Measurements from ENCODE around the gene ESYT3.
"Not testable (repeated sequence)": the region's sequence is repeated elsewhere in the genome, so short reads cannot be mapped to it uniquely, and the experiment has no call there.

ESYT3 gene

DNA sequence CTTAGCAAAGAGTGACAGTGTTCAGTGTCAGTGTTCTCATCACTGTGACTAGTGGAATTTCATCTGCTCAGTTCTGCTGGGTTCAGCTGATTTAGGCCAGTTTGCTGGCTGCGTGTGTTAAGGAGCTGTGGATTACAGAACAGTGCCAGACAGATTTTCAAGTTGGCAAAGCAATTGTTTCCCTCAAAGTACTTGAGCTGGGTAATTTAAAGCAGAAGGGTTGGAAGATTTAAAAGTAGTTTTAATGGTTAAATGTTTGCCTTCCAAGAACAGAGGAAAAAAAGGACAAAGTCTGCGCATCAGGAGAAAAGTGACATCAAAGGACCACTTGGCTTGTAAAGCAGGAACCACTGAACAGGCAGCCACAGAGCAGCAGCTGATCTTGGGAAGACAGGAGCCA, 8.7 kb downstream of the ESYT3 start:
- no peak for TF ChIP-seq ZNF274 (IDR thresholded peaks at IDR 0.05; ENCODE audit: low read depth, low read length)
- no peak overlapping the region for H3K4me3 ChIP-seq (ENCODE audit: low read length)

- H3K4me3 ChIP-seq (ENCODE audit: low read length): no peak overlapping the region
- TF ChIP-seq ZNF274 (IDR thresholded peaks at IDR 0.05; ENCODE audit: low read depth, low read length): no peak
Observed at GRCh38 chr3:138443521-138444503, 9.4 kb downstream of the ESYT3 start.

DNA sequence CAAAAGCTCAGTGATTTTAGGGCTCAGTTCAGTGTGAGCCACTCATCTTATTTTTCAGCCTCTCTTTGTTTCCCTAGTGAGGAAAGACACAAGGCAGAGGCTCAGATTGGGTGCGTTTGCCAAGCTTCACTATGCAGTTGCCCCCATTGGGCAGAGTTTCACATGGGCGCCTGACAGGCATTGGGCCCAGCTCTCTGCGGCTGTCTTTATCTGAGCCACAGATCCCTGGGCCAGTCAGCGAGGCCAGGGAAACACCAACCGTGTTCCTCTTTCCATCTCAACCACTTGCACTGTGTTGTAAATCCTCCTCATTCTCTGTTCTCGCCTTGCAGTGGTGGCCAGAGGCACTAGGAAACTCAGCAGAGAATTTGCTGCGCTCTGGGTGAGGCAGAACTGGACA, 10.8 kb downstream of the ESYT3 start:
- H3K4me3 ChIP-seq (ENCODE audit: low read length): no peak overlapping the region
- no peak for TF ChIP-seq ZNF274 (IDR thresholded peaks at IDR 0.05; ENCODE audit: low read depth, low read length)

- H3K4me3 ChIP-seq (ENCODE audit: low read length): no peak overlapping the region
- TF ChIP-seq ZNF274 (IDR thresholded peaks at IDR 0.05; ENCODE audit: low read depth, low read length): no peak
Observed at GRCh38 chr3:138445654-138446053, 11.2 kb downstream of the ESYT3 start.

DNA sequence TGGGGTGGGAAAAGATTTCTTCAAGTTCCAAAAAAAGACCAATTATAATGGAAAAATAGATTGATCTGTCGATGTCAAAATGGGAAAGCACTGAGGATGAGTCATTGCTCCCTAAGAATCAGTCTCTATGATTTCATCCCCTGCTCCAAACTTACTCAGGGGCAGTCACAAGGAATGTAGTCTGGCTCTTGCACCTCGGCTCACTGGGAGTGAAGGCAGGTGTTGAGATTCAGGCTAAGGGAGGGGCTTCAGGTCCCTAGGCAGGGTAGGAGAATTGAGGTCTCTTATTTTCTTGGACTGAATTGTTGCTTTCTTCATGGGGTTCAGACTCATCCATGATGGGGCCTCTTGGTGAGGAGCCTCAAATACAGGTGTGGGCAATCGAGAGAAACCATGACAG, 14.2 kb downstream of the ESYT3 start:
- no peak for TF ChIP-seq ZNF274 (IDR thresholded peaks at IDR 0.05; ENCODE audit: low read depth, low read length)
- no peak overlapping the region for H3K4me3 ChIP-seq (ENCODE audit: low read length)

DNA sequence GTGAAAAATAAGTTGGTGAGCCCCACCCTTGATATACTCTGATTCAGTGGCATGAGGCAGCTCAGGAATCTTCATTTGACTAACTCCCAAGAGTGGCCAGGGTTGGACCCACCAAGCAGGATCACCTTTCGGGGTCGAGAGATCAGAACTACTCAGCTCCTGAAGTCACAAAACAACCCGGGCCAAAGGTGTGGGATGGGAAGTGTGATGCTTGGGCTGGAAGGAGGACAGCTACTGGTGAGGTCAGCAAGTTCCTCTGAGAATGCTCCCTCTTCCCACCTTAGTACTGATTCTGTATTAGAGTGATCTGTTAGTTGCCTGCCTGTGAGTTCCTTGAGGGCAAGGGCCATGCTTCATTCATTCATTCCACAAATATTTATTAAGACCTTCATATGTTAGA, 15.1 kb downstream of the ESYT3 start:
- no peak overlapping the region for H3K4me3 ChIP-seq (ENCODE audit: low read length)
- no peak for TF ChIP-seq ZNF274 (IDR thresholded peaks at IDR 0.05; ENCODE audit: low read depth, low read length)

DNA sequence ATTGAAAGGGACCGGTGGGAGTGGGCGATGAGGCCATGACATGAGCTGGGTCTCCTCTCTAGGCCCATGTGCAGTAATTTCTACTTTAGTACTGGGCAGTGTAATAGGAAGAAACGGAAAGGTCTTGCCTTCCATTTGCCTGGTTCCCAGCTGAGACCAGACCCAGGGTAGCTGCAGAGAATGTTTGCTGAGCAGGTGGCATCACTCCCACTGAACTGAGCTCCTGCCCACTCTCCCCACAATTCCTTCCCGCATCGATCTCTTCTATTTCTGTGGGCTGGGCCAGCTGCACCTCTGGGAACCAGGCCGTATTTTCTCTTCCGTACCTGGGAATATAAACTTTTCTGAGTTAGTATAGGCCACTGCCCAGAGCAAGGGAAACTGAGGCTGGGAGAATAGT, 15.8 kb downstream of the ESYT3 start:
- TF ChIP-seq ZNF274 (IDR thresholded peaks at IDR 0.05; ENCODE audit: low read depth, low read length): no peak
- no peak overlapping the region for H3K4me3 ChIP-seq (ENCODE audit: low read length)

DNA sequence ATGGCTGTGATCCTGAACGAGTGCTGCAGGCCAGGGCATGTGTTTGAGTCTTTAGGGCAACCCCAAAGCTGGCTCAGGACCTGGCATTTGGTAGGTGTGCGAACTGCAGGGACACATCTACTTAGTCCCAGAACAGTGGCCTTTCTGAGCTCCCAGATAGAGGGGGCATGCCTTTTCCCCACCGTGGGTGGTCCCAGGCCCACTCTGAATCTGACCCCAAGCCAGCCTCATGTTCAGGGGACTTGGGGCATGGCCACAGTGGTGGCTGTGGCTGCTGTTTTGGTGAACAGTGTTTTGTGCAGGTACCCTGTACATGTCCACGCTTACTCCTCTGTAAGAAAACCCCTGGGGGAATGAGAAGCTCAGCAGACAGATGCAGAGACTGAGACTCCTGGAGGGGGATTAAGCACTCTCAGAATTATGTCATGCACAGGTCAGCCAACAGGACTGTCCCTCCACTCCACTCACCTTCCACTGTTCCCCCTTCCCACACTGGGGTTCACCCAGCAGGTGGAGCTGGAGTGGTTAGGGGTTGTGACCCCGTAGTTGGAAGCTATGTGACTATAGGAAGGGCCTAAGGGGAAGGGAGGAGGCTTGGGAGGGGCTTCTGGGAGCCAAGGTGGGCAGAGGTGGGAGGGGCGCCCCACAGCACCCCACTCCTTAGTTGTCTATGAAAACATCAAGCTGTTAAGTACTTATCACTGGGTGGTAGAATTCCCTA, 16.4 kb downstream of the ESYT3 start:
- no peak overlapping the region for H3K4me3 ChIP-seq (ENCODE audit: low read length)
- no peak for TF ChIP-seq ZNF274 (IDR thresholded peaks at IDR 0.05; ENCODE audit: low read depth, low read length)

- TF ChIP-seq ZNF274 (IDR thresholded peaks at IDR 0.05; ENCODE audit: low read depth, low read length): no peak
- H3K4me3 ChIP-seq (ENCODE audit: low read length): no peak overlapping the region
Observed at GRCh38 chr3:138451595-138452162, 17.3 kb downstream of the ESYT3 start.

- TF ChIP-seq ZNF274 (IDR thresholded peaks at IDR 0.05; ENCODE audit: low read depth, low read length): no peak
- no peak overlapping the region for H3K4me3 ChIP-seq (ENCODE audit: low read length)
Observed at GRCh38 chr3:138452436-138452835, 18.0 kb downstream of the ESYT3 start.

- not testable (repeated sequence) for H3K4me3 ChIP-seq (ENCODE audit: low read length)
Observed at GRCh38 chr3:138453940-138454339, 19.5 kb downstream of the ESYT3 start.

DNA sequence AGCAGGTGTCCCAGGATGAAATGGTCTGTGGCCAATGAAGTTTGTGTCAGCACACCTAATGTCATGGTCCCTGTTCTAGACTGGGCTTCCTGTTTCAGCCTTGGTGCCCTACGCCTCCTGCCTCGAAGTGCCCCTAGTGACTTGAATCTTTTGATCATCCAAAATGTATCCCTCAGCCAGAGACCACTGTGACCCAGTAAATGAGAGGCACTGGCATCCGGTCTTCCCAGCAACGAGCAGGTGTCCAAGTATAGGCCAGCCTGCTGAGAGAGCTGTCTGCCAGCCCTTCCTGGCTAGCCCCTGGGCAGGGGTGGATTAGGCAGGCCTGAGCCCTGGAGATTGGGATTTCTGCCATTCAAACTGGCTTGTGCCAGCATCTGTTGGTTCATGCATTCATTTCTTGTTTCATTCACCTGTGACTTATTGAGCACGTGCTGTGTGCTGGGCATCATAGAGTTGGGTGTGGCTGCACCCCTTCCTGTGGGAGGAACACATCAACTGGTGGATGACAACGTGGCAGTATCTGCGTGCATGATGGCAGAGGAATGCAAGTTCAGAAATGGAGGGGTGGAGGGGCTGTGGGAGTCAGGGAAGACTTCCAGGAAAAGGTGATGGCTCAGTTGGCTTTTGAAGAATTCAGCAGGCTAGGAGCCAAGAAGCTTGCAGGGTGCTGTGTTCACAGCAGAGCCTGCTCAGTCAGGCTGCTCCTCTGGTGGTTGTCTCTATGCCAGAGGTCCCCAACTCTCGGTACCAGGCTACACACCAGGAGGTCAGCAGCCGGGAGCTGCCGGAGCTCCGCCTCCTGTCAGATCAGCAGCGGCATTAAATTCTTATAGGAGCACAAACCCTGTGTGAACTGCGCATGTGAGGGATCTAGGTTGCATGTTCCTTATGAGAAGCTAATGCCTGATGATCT, 21.6 kb downstream of the ESYT3 start:
- TF ChIP-seq ZNF274 (IDR thresholded peaks at IDR 0.05; ENCODE audit: low read depth, low read length): no peak
- H3K4me3 ChIP-seq (ENCODE audit: low read length): no peak overlapping the region

DNA sequence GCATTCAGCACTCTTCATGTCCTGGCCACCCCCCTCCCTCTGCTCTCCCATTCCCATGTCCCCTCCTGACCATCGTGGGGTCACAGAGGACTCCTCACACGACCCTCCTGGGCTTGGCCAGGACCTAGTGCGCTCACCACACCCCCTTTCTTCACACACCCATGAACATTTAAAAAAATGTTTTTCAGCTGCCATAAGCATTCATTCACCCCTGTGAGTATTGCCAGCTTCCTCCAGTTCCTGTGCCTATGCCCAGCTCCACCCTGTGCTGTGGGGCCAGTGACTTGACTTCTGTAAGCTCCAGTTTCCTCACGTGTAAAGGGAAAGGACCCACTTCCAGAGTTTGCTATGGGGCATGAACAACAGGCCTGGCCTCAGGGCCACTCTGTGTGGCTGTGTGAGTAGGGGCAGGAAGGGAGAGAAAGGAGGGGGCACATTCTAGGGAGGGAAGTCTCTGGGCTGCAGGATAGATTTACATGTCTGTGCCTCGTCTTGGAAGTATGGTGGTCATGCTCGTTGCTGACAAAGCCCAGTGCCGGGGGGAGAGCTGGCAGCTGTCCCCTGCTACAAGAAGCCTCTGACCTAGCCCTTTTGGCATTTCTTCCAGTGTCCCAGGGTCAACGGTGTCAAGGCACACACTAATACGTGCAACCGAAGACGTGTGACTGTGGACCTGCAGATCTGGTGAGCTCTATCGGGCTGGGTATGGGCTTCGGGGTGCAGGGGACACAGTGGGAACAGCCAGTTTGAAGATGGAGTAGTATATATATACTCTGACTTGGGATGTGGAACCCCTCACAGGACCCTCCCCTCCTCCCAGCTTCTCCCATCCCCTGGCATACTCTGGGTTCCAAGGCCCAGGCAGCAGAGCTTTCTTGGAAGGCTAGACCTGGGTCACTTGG, 22.8 kb downstream of the ESYT3 start:
- TF ChIP-seq ZNF274 (IDR thresholded peaks at IDR 0.05; ENCODE audit: low read depth, low read length): no peak

More for the DNA sequence above, 22.8 kb downstream of the ESYT3 start:
- no peak overlapping the region for H3K4me3 ChIP-seq (ENCODE audit: low read length)
